HL-60 (cell line): ENCODE data around the gene OR7D2.

Source experiments
- GABPA ChIP-seq: IDR thresholded peaks from 2 replicates; pipeline ENCODE4 v1.6.1; 2012; ENCODE audit warnings: low read depth
- POLR2AphosphoS5 ChIP-seq: IDR thresholded peaks from 2 replicates; pipeline ENCODE4 v1.6.1; 2012; ENCODE audit warnings: low read depth
- SPI1 ChIP-seq: IDR thresholded peaks from 2 replicates; pipeline ENCODE4 v1.6.1; 2012; ENCODE audit warnings: low read depth, mild to moderate bottlenecking, borderline replicate concordance
- TF ChIP-seq, protein P1 (sequence below): IDR thresholded peaks from one replicate; pipeline ENCODE4 v1.5.1; 2011; ENCODE audit warnings: low read length, control low read depth, inconsistent platforms; ENCODE audit not compliant: insufficient read depth
- TF ChIP-seq, protein P2 (sequence below): IDR thresholded peaks from 2 replicates; pipeline ENCODE4 v1.6.1; 2012; ENCODE audit warnings: low read depth; ENCODE audit not compliant: insufficient replicate concordance

DNA sequence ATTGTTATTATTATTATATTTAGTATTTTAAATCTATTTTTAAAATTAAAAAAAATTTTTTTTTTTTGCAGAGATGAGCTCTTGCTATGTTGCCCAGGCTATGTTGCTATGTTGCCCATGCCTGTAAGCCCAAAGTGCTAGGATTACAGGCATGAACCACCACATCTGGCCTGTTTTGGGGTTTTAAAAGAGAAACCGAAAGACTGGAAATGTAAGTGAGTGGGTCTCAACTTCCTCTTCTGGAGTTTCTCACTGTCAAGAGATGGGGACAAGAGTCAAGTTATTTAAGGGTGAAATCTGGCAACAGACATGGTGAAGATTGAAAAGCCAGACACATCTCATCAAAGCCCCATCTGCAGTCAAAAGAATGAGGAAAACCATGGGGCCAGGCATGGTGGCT, 47.8 kb upstream of the OR7D2 start:
- TF ChIP-seq, protein P1, sequence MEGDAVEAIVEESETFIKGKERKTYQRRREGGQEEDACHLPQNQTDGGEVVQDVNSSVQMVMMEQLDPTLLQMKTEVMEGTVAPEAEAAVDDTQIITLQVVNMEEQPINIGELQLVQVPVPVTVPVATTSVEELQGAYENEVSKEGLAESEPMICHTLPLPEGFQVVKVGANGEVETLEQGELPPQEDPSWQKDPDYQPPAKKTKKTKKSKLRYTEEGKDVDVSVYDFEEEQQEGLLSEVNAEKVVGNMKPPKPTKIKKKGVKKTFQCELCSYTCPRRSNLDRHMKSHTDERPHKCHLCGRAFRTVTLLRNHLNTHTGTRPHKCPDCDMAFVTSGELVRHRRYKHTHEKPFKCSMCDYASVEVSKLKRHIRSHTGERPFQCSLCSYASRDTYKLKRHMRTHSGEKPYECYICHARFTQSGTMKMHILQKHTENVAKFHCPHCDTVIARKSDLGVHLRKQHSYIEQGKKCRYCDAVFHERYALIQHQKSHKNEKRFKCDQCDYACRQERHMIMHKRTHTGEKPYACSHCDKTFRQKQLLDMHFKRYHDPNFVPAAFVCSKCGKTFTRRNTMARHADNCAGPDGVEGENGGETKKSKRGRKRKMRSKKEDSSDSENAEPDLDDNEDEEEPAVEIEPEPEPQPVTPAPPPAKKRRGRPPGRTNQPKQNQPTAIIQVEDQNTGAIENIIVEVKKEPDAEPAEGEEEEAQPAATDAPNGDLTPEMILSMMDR, result no peak
- TF ChIP-seq, protein P2, sequence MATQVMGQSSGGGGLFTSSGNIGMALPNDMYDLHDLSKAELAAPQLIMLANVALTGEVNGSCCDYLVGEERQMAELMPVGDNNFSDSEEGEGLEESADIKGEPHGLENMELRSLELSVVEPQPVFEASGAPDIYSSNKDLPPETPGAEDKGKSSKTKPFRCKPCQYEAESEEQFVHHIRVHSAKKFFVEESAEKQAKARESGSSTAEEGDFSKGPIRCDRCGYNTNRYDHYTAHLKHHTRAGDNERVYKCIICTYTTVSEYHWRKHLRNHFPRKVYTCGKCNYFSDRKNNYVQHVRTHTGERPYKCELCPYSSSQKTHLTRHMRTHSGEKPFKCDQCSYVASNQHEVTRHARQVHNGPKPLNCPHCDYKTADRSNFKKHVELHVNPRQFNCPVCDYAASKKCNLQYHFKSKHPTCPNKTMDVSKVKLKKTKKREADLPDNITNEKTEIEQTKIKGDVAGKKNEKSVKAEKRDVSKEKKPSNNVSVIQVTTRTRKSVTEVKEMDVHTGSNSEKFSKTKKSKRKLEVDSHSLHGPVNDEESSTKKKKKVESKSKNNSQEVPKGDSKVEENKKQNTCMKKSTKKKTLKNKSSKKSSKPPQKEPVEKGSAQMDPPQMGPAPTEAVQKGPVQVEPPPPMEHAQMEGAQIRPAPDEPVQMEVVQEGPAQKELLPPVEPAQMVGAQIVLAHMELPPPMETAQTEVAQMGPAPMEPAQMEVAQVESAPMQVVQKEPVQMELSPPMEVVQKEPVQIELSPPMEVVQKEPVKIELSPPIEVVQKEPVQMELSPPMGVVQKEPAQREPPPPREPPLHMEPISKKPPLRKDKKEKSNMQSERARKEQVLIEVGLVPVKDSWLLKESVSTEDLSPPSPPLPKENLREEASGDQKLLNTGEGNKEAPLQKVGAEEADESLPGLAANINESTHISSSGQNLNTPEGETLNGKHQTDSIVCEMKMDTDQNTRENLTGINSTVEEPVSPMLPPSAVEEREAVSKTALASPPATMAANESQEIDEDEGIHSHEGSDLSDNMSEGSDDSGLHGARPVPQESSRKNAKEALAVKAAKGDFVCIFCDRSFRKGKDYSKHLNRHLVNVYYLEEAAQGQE, result no peak
- no peak for TF ChIP-seq SPI1
- TF ChIP-seq POLR2AphosphoS5, result no peak
- no peak for TF ChIP-seq GABPA
